ENCODE results near the gene TOLLIP.
"Not testable (repeated sequence)": the region's sequence is repeated elsewhere in the genome, so short reads cannot be mapped to it uniquely, and the experiment has no call there.

The TOLLIP gene

GRCh38 chr11:1242751-1243150, 66.7 kb downstream of the TOLLIP start:
- DNase-seq: not testable (repeated sequence)

DNA sequence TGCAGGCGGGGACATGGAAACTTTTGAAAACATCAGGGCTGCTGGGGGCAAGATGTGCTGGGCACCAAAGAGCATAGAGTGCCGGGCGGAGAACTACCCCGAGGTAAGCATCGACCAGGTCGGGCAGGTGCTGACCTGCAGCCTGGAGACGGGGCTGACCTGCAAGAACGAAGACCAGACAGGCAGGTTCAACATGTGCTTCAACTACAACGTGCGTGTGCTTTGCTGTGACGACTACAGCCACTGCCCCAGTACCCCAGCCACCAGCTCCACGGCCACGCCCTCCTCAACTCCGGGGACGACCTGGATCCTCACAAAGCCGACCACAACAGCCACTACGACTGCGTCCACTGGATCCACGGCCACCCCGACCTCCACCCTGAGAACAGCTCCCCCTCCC, 67.1 kb downstream of the TOLLIP start:
- no peak for DNase-seq

DNA sequence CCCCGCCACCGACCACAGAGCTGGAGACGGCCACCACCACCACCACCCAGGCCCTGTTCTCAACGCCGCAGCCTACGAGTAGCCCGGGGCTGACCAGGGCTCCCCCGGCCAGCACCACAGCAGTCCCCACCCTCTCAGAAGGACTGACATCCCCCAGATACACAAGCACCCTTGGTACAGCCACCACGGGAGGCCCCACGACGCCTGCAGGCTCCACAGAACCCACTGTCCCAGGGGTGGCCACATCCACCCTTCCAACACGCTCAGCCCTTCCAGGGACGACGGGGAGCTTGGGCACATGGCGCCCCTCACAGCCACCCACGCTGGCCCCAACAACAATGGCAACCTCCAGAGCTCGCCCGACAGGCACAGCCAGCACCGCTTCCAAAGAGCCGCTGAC, 67.7 kb downstream of the TOLLIP start:
- no peak for DNase-seq

DNA sequence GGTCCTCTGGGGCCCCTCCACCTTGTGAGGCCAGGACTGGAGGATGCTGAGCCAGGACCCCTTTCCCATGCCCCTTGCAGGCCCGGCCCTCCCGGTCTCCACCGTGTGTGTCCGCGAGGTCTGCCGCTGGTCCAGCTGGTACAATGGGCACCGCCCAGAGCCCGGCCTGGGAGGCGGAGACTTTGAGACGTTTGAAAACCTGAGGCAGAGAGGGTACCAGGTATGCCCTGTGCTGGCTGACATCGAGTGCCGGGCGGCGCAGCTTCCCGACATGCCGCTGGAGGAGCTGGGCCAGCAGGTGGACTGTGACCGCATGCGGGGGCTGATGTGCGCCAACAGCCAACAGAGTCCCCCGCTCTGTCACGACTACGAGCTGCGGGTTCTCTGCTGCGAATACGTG, 68.7 kb downstream of the TOLLIP start:
- DNase-seq: no peak

DNA sequence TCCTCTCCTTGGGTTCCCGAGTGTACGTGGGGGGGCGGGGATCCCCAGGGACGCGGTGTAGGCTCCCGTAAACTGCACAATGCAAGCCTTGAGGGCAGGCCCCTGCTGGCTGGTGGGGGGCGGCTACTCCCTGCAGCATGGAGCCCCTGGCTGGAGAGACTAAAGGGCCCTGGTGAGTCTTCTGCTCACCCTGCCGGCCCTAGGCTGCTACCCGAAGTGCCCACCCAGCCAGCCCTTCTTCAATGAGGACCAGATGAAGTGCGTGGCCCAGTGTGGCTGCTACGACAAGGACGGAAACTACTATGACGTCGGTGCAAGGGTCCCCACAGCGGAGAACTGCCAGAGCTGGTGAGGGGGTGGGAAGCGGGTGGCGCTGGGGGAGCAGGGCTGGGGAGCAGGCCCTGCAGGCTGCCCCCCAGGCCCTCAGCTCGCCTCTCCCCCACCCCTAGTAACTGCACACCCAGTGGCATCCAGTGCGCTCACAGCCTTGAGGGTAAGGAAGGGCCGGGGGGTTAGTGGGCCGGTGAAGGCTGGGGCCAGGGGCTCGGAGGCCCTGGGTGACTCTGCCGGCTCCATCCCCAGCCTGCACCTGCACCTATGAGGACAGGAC, 69.7 kb downstream of the TOLLIP start:
- DNase-seq: no peak

- DNase-seq: no peak
Measured at GRCh38 chr11:1238767-1239595, 70.5 kb downstream of the TOLLIP start.

- DNase-seq: no peak
Measured at GRCh38 chr11:1237851-1238250, 71.6 kb downstream of the TOLLIP start.

DNA sequence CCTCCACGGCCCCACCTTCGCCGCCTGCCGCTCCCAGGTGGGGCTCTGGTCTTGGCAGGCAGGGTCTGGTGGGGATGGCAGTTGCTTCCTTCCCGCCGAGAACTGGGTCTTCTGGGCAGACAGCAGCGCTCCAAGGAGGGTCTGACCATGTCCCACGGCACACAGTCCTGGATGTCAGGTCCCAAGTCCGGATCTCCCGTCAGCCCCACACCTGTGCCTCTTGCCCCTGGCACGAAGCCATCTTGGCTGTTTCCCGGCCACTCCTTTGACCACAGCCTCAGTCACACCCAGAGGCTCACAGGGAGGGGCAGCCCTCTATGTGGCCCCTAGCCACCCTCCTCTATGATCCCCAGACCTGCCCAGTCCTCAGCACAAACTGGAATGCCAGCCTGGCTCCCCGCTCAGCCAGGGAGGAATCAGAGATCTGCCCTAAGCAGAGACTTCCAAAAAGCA, 72.3 kb downstream of the TOLLIP start:
- no peak for DNase-seq

DNA sequence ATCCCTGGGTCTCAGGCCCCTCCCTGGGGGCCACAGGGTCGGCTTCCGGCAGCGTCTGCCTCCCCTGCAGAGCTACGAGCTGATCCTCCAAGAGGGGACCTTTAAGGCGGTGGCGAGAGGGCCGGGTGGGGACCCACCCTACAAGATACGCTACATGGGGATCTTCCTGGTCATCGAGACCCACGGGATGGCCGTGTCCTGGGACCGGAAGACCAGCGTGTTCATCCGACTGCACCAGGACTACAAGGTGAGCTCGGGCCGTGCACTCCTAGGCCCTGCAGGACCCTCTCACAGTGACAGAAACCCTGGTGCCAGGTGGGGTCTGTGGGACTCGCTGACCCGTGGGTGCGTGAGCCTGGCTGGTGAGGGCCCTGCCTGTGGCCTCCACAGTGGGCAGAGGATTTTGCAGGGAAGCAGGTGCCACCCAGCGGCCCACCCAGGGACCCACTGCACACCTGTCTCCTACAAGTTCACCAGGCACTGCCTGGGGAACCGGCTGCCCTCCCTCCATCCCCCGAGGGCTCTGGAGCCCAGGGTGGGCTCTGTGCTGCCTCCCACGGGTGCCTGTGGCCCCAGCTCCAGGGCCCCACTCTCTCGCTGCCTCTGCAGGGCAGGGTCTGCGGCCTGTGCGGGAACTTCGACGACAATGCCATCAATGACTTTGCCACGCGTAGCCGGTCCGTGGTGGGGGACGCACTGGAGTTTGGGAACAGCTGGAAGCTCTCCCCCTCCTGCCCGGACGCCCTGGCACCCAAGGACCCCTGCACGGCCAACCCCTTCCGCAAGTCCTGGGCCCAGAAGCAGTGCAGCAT, 72.9 kb downstream of the TOLLIP start:
- no peak for DNase-seq

DNA sequence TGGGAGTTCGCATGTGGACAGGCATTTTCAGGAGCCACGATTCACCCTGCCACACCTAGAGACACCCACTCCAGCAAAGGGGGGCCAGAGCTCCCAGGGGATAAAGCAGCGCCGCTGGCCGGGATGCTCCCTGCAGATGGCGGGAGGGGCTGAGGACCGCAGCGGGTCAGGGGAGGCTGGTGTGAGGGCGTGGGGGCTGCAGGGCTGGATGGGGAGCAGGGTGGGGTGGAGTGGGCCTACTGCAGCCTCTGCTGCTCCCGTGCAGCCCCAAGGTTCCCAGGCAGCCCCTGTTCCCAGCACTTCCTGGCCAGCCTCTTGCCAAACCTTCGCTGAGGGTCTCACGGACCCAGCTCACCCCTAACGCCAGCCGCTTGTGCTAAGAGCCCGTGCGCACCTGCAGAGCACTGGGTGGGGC, 73.5 kb downstream of the TOLLIP start:
- DNase-seq: no peak

GRCh38 chr11:1235306-1235900, 74.0 kb downstream of the TOLLIP start:
- no peak for DNase-seq

GRCh38 chr11:1234771-1235305, 74.6 kb downstream of the TOLLIP start:
- DNase-seq: no peak

DNA sequence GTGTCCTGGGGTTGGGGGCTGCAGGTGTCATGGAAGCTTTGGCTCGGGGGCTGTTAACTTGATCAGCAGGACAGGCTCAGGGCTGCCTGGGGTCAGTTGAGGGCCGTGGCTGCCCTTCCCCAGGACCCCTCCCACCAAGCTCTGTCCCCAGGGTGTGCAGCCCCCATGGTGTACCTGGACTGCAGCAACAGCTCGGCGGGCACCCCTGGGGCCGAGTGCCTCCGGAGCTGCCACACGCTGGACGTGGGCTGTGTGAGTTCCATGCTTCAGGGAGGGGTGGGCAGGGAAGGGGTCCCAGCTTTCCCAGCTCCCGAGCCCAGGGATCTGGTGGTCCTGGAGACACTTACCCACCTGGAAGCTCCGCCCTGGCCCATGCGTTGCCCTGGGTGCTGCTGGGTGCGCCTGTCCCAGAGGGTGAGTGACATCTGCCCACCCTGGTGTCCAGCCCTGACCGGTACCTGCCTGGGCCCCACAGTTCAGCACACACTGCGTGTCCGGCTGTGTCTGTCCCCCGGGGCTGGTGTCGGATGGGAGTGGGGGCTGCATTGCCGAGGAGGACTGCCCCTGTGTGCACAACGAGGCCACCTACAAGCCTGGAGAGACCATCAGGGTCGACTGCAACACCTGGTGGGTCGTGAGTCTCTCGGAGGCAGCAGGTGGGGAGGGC, 75.2 kb downstream of the TOLLIP start:
- no peak for DNase-seq

GRCh38 chr11:1233351-1234053, 75.9 kb downstream of the TOLLIP start:
- no peak for DNase-seq

DNA sequence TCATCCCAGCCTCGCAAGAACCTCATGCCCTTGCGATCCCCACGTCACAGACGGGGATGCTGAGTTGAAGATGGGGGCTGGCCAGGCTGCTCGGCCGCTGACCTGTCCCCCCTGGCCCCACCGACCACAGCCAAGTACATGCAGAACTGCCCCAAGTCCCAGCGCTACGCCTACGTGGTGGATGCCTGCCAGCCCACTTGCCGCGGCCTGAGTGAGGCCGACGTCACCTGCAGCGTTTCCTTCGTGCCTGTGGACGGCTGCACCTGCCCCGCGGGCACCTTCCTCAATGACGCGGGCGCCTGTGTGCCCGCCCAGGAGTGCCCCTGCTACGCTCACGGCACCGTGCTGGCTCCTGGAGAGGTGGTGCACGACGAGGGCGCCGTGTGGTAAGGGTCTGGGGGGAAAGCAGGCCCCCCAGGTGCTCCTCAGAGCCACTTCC, 76.5 kb downstream of the TOLLIP start:
- DNase-seq: no peak

GRCh38 chr11:1232021-1232882, 77.2 kb downstream of the TOLLIP start:
- no peak for DNase-seq

DNA sequence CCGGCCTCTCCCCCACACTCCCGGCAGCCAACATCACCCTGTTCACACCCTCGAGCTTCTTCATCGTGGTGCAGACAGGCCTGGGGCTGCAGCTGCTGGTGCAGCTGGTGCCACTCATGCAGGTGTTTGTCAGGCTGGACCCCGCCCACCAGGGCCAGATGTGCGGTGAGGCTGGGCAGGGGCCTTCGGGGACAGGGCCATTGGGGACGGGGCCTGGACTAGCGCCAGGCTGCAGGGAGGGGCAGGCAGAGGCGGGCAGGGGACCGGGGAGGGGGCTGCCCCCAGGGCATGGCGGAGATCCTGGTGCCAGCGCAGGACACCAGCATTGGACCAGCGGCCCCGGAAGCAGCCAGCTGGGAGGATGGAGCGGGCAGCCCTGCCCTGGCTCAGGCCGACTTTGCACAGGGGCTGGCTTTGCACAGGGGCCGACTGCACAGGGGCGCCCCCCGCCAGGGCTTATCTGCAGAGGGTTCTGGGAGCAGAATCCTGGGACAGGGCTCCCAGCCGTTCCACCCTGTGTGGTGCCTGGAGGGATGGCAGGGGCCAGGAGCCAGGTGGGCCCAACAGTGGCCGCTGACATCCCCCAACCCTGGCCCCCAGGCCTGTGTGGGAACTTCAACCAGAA, 77.9 kb downstream of the TOLLIP start:
- no peak for DNase-seq

GRCh38 chr11:1230456-1231395, 78.7 kb downstream of the TOLLIP start:
- no peak for DNase-seq

DNA sequence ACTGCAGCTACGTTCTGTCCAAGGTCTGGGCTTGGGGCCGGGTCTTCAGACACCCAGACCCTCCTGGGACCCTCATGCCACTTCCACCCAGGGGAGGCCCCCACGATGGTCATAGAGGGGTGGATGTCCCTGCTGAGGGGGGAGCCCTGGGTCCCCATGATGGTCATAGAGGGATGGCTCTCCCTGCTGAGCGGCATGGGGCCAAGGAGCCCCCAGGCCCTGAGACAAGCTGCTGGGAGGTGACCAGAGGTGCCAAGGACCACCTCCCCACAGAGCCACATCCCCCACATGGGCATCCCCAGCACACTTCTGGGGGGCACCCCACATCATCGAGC, 79.3 kb downstream of the TOLLIP start:
- no peak for DNase-seq

All from effector CD8-positive, alpha-beta T cell (primary cell).